Psoas muscle (tissue), 8 donors: Measurements from ENCODE around the gene TMEM238L. TPM values are rescaled to one million over a fixed set of nuclear protein-coding genes. Genes with fewer than 3 reads are reported as not detected.

ENCODE experiments used
- ATAC-seq, 4 donors: fragments of 200-7000 bp; cut with Tn5 transposase; one replicate each; pipeline ENCODE4 v1.9.1; 2020; ENCODE audit warnings: moderate library complexity in 3 of 4, mild to moderate bottlenecking in 2 of 4
- DNase-seq, 2 donors: peaks; one replicate each; pipeline ENCODE4 v3.0.0-alpha.2; 2020
- H3K27ac ChIP-seq: fragments of 200-600 bp; one replicate; pipeline ENCODE4 v1.8.0; 2022
- H3K27me3 ChIP-seq, 3 donors: fragments of 200-600 bp in 1 of 3; one replicate each; pipeline versions ENCODE4 v1.6.1 to v1.8.0; 2013 to 2022; ENCODE audit warnings: low read length in 2 of 3, mild to moderate bottlenecking in 2 of 3, moderate library complexity in 1 of 3; ENCODE audit not compliant: insufficient read depth in 3 of 3
- H3K36me3 ChIP-seq, 2 donors: fragments of 200-600 bp in 1 of 2; one replicate each; pipeline versions ENCODE4 v1.6.1 to v1.8.0; 2013 to 2022; ENCODE audit warnings: low read depth in 1 of 2, mild to moderate bottlenecking in 1 of 2, moderate library complexity in 1 of 2; ENCODE audit not compliant: insufficient read depth in 1 of 2
- H3K4me1 ChIP-seq: fragments of 200-600 bp; one replicate; pipeline ENCODE4 v1.8.0; 2022
- H3K4me3 ChIP-seq: fragments of 200-600 bp; one replicate; pipeline ENCODE4 v1.8.0; 2022; ENCODE audit warnings: mild to moderate bottlenecking
- H3K9me3 ChIP-seq: fragments of 200-600 bp; one replicate; pipeline ENCODE4 v1.8.0; 2022
- CTCF ChIP-seq: fragments of 200-600 bp; IDR thresholded peaks from one replicate; pipeline ENCODE4 v1.8.0; 2022; ENCODE audit warnings: antibody characterized with exemption
- WGBS, 3 donors: extraction: QIAGEN DNeasy Blood & Tissue Kit; methylation state at CpG; one replicate each; pipeline versions ENCODE4 v1.1.6 to v1.1.7; 2013; 5-methylcytosine and 5-hydroxymethylcytosine counted together
- intact Hi-C, 2 donors: fragments of 100-400 bp; cut with DNase I; formaldehyde crosslinking; loops; one replicate each; pipeline versions ENCODE4 v1.11.0 to v1.14.2; 2022
- polyA plus RNA-seq, 3 donors: library from polyadenylated mRNA; stranded (reverse); fragments of 200-250 nt; gene quantifications; one replicate each; pipeline ENCODE4 v1.2.3, GENCODE V29; 2013
- total RNA-seq, 4 donors: library from RNA; stranded (reverse); fragmentation: NEBNext Ultra II Directional in 2 of 4; extraction: Animal tissue kit (Norgen Biotek cat#: 25700) in 2 of 4; gene quantifications; one replicate each; pipeline versions ENCODE4 v1.2.1 to v1.2.4, GENCODE V29; 2021 to 2023
- donor health status: healthy with polysubstance abuse.
- donor health status: DM: no; HTN: no; CAD: no; lungs with moderate emphysema.
- donor health status: Bipolar disorder and iron deficiency.
- donor health status: healthy.
- donor health status: DM: yes; HTN: yes; CAD: no.
- donor health status: DM: no; HTN: no; CAD: no.
- donor health status: DM: no; HTN: no; CAD: no.
- donor health status: DM: yes; HTN: yes; CAD: no.

Gene TMEM238L
- total and polyA plus RNA-seq, 7 donors: 0.03 to 0.07 TPM; not detected in 5

DNA sequence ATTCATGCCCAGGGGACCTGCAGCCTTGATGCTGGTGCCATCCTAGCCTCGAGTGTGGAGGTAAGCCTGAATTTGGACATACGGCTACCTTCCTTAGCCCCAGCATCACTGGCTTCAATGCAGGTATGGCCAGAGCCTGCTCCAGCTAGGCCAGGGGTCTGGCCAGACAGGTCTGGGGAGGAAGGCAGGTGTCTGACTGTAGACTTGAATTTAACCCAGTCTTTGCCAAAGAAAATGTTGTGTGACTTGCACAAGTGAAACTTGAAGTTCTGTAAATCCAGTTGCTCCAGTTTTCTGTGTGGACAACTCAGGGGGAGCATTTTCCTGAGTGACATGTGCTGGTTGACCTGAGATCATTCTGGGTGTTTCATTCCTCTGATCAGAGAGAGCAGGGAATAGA is 32.8 kb downstream of the TMEM238L start:
- Histone ChIP-seq H3K9me3 (no peaks in the 10 kb centered on the region), H3K36me3 (no peaks in the 10 kb centered on the region), H3K4me1 (no peaks in the 10 kb centered on the region), H3K27me3 (no peaks in the 10 kb centered on the region), H3K27ac (no peak overlapping the region), H3K4me3 (no peak overlapping the region)
- ATAC-seq (no peak), DNase-seq (no peak)
- WGBS, 3 donors: 87 to 93% (median 91%) methylated on average over 2 of the region's 2 CpGs
- TF ChIP-seq CTCF: no peak
- intact Hi-C loops: no loop called here

- Histone ChIP-seq H3K4me1 (no peaks in the 10 kb centered on the region), H3K4me3 (no peak overlapping the region), H3K27me3 (no peaks in the 10 kb centered on the region), H3K36me3 (no peaks in the 10 kb centered on the region), H3K27ac (no peak overlapping the region), H3K9me3 (no peaks in the 10 kb centered on the region)
- ATAC-seq (no peak), DNase-seq (no peak)
- WGBS, 3 donors: 44 to 90% (median 77%) methylated on average over 6 of the region's 6 CpGs
- no peak for TF ChIP-seq CTCF
- intact Hi-C loops: no loop called here
Measured at GRCh38 chr17:10769840-10770239, 34.1 kb downstream of the TMEM238L start.

GRCh38 chr17:10768750-10769251 is 35.1 kb downstream of the TMEM238L start:
- H3K4me3 ChIP-seq: no peak overlapping the region
- no peaks in the 10 kb centered on the region for H3K36me3 ChIP-seq
- DNase-seq (no peak), ATAC-seq (peak in 2 of 4 donors; percentile 54 to 56)
- no peaks in the 10 kb centered on the region for H3K27me3 ChIP-seq
- 34 to 77% (median 38%) methylated on average over 2 of the region's 2 CpGs for WGBS, 3 donors
- no peak for TF ChIP-seq CTCF
- H3K9me3 ChIP-seq: no peaks in the 10 kb centered on the region
- H3K4me1 ChIP-seq: no peaks in the 10 kb centered on the region
- no peak overlapping the region for H3K27ac ChIP-seq
- intact Hi-C loops: no loop called here

GRCh38 chr17:10767232-10767631 is 36.7 kb downstream of the TMEM238L start:
- no peak for ATAC-seq
- no peaks in the 10 kb centered on the region for H3K9me3 ChIP-seq
- no peaks in the 10 kb centered on the region for H3K27me3 ChIP-seq
- WGBS, 3 donors: 81 to 85% (median 82%) methylated on average over 4 of the region's 4 CpGs
- no peak overlapping the region for H3K27ac ChIP-seq
- H3K4me3 ChIP-seq: no peak overlapping the region
- intact Hi-C loops: no loop called here
- no peaks in the 10 kb centered on the region for H3K36me3 ChIP-seq
- no peak for DNase-seq
- H3K4me1 ChIP-seq: no peaks in the 10 kb centered on the region
- TF ChIP-seq CTCF: no peak

DNA sequence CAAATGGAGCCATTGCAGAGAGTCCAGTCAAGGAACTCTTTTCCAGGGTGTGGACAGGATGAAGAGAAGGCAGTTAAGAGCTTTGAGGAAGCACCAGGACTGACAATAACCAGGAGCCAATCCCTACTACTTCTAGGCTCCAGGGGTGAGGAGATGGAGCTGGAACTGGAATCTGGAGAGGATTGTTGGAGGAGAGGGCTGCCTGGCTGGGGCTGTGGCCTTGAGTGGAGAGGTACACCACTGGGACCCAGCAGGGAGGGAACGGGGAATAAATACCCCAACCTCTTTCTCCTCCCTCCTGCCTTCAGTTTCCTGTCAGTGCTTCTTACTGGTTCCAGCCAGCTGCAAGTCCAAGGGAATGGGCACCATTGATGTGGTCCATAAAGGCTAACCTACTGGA is 41.9 kb downstream of the TMEM238L start:
- ATAC-seq (no peak), DNase-seq (no peak)
- Histone ChIP-seq H3K4me1 (peaks cover 7% of the 10 kb centered on the region), H3K9me3 (no peaks in the 10 kb centered on the region), H3K27ac (no peak overlapping the region), H3K27me3 (no peaks in the 10 kb centered on the region), H3K36me3 (no peaks in the 10 kb centered on the region), H3K4me3 (no peak overlapping the region)
- intact Hi-C loops: no loop called here
- WGBS, 3 donors: 95 to 100% (median 100%) methylated on average over 1 of the region's 1 CpG
- no peak for TF ChIP-seq CTCF
